SK-N-SH (cell line): ENCODE measurements around the gene MET. TPM values are rescaled to one million over a fixed set of nuclear protein-coding genes. Genes with fewer than 3 reads are reported as not detected.

Source experiments
- CTCF ChIA-PET: fragments of 300-600, 350-600 bp; formaldehyde crosslinking; extraction: SDS; loops from one replicate; lab custom pipeline; 2021; lab: Yijun Ruan, JAX
- POLR2A ChIA-PET: fragments of 350-600 bp; sonication (Branson Sonifier 250); formaldehyde crosslinking; extraction: SDS; loops from one replicate; lab custom pipeline; 2020; ENCODE audit warnings: antibody characterized with exemption, inconsistent platforms; lab: Yijun Ruan, JAX
- DNase-seq: peaks from one replicate; pipeline ENCODE4 v3.0.0; 2012
- H2AFZ ChIP-seq: fragments of 200-600 bp; sonication (generic); 2 replicates; pipeline ENCODE4 v1.8.1; 2016; ENCODE audit warnings: antibody characterized with exemption, mild to moderate bottlenecking, low read depth
- H3F3A ChIP-seq: fragments of 200-600 bp; sonication (generic); replicated peaks from 2 replicates; pipeline ENCODE3; 2016; ENCODE audit warnings: antibody characterized with exemption, mild to moderate bottlenecking; ENCODE audit not compliant: insufficient read depth
- H3K27ac ChIP-seq, 2 experiments: fragments of 200-500 bp in 1 of 2; fragments of 200-600 bp in 1 of 2; sonication (Bioruptor generic) in 1 of 2; sonication (generic), shearing (Covaris generic) in 1 of 2; 2 replicates each; pipeline versions ENCODE4 v1.5.1 to v1.6.1; 2014 to 2016; ENCODE audit warnings: low read depth in 2 of 2, inconsistent platforms in 1 of 2, low read length in 1 of 2, mild to moderate bottlenecking in 1 of 2, mixed read lengths in 1 of 2
- H3K27me3 ChIP-seq: fragments of 200-600 bp; sonication (generic), shearing (Covaris generic); 2 replicates; pipeline ENCODE4 v1.6.1; 2016; ENCODE audit warnings: mixed run types; ENCODE audit not compliant: insufficient read depth
- H3K36me3 ChIP-seq, 2 experiments: fragments of 200-500 bp in 1 of 2; fragments of 200-600 bp in 1 of 2; sonication (Bioruptor generic) in 1 of 2; sonication (generic) in 1 of 2; replicated peaks in 1 of 2; 2 replicates each; pipeline versions ENCODE3 to v1.5.1; 2014 to 2016; ENCODE audit warnings: low read length in 1 of 2, mild to moderate bottlenecking in 1 of 2; ENCODE audit not compliant: insufficient read depth in 2 of 2, control insufficient read depth in 1 of 2
- H3K4me1 ChIP-seq, 2 experiments: fragments of 200-500 bp in 1 of 2; fragments of 200-600 bp in 1 of 2; sonication (Bioruptor generic) in 1 of 2; sonication (generic), shearing (Covaris generic) in 1 of 2; 2 replicates each; pipeline versions ENCODE4 v1.5.1 to v1.6.1; 2014 to 2016; ENCODE audit warnings: low read depth in 1 of 2, low read length in 1 of 2, mixed run types in 1 of 2; ENCODE audit not compliant: insufficient read depth in 2 of 2, control insufficient read depth in 1 of 2
- H3K4me2 ChIP-seq: fragments of 200-600 bp; sonication (generic), shearing (Covaris generic); 2 replicates; pipeline ENCODE4 v1.6.1; 2017; ENCODE audit warnings: mixed run types
- H3K4me3 ChIP-seq, 2 experiments: fragments of 200-500 bp in 1 of 2; fragments of 200-600 bp in 1 of 2; sonication (Bioruptor generic) in 1 of 2; sonication (generic), shearing (Covaris generic) in 1 of 2; 2 replicates each; pipeline versions ENCODE4 v1.5.1 to v1.8.1; 2014 to 2016; ENCODE audit warnings: low read depth in 2 of 2, inconsistent platforms in 1 of 2, low read length in 1 of 2, mild to moderate bottlenecking in 1 of 2, mixed read lengths in 1 of 2, moderate library complexity in 1 of 2
- H3K79me2 ChIP-seq: fragments of 200-600 bp; sonication (generic); 2 replicates; pipeline ENCODE4 v1.8.1; 2017; ENCODE audit warnings: mild to moderate bottlenecking; ENCODE audit not compliant: insufficient read depth
- H3K9ac ChIP-seq: fragments of 200-600 bp; sonication (generic); 2 replicates; pipeline ENCODE4 v1.6.1; 2017; ENCODE audit warnings: mixed run types
- H3K9me2 ChIP-seq: fragments of 200-600 bp; sonication (generic); 2 replicates; pipeline ENCODE4 v1.6.1; 2017; ENCODE audit warnings: mixed run types
- H3K9me3 ChIP-seq: fragments of 200-600 bp; sonication (generic); 2 replicates; pipeline ENCODE4 v1.6.1; 2017; ENCODE audit warnings: mixed run types, mild to moderate bottlenecking, moderate library complexity
- H4K20me1 ChIP-seq: fragments of 200-600 bp; sonication (generic); 2 replicates; pipeline ENCODE4 v1.6.1; 2017; ENCODE audit warnings: mild to moderate bottlenecking, mixed run types; ENCODE audit not compliant: insufficient read depth
- CHD2 ChIP-seq: fragments of 150-350 bp; IDR thresholded peaks from 2 replicates; pipeline ENCODE4 v1.6.1; 2018; ENCODE audit warnings: low read length; ENCODE audit not compliant: partially characterized antibody
- ELF1 ChIP-seq: IDR thresholded peaks from 2 replicates; pipeline ENCODE4 v1.4.0; 2012
- EP300 ChIP-seq, 2 experiments: IDR thresholded peaks; 2 replicates each; pipeline versions ENCODE4 v1.4.0 to v1.6.1; 2012; ENCODE audit warnings: borderline replicate concordance in 1 of 2, low read depth in 1 of 2, low read length in 1 of 2
- EZH2phosphoT487 ChIP-seq: fragments of 200-600 bp; sonication (generic); IDR thresholded peaks from 2 replicates; pipeline ENCODE4 v1.6.1; 2017; ENCODE audit warnings: low read depth, mixed run types, mild to moderate bottlenecking, antibody characterized with exemption, moderate library complexity, borderline replicate concordance
- FOXJ3 ChIP-seq: sonication (generic); formaldehyde crosslinking; IDR thresholded peaks from 2 replicates; pipeline ENCODE4 v1.5.1; 2020; ENCODE audit warnings: mild to moderate bottlenecking, missing genetic modification reagents
- GABPA ChIP-seq: IDR thresholded peaks from 2 replicates; pipeline ENCODE4 v1.4.0; 2012; ENCODE audit warnings: low read depth, mild to moderate bottlenecking
- MEF2A ChIP-seq: IDR thresholded peaks from 2 replicates; pipeline ENCODE4 v1.4.0; 2012; ENCODE audit warnings: low read depth, borderline replicate concordance
- MXI1 ChIP-seq: IDR thresholded peaks from 2 replicates; pipeline ENCODE4 v1.6.1; 2012; ENCODE audit warnings: mild to moderate bottlenecking, low read depth, low read length, improper control_type of control experiment
- RCOR1 ChIP-seq: fragments of 150-350 bp; IDR thresholded peaks from 2 replicates; pipeline ENCODE4 v1.6.1; 2017; ENCODE audit warnings: antibody characterized with exemption, low read length
- REST ChIP-seq: IDR thresholded peaks from 2 replicates; pipeline ENCODE4 v1.6.1; 2012; ENCODE audit warnings: mild to moderate bottlenecking, low read depth, low read length, moderate library complexity
- USF2 ChIP-seq: fragments of 150-350 bp; IDR thresholded peaks from 2 replicates; pipeline ENCODE4 v1.6.1; 2017; ENCODE audit warnings: antibody characterized with exemption, low read length, low read depth, borderline replicate concordance
- ZBTB33 ChIP-seq: IDR thresholded peaks from 2 replicates; pipeline ENCODE4 v1.4.0; 2012; ENCODE audit warnings: low read depth, borderline replicate concordance
- WGBS: methylation state at CpG from one replicate; pipeline ENCODE4 v1.1.6; 2017; ENCODE audit warnings: low lambda C conversion rate; 5-methylcytosine and 5-hydroxymethylcytosine counted together
- polyA plus RNA-seq, 3 experiments: library from polyadenylated mRNA; depleted of rRNA; stranded (reverse); fragments of >200 nt; gene quantifications; 2 replicates each; pipeline ENCODE4 v1.2.3, GENCODE V29; 2012
- TF ChIP-seq, protein P1 (sequence below): fragments of 150-350 bp; IDR thresholded peaks from 2 replicates; pipeline ENCODE4 v1.6.1; 2016; ENCODE audit warnings: mild to moderate bottlenecking, low read depth, low read length
- TF ChIP-seq, protein P2 (sequence below): IDR thresholded peaks from 2 replicates; pipeline ENCODE4; 2012

Gene MET
- polyA plus RNA-seq, 1 of the 3 experiments (the other 2 are of a cell fraction) = 38.7 TPM

DNA sequence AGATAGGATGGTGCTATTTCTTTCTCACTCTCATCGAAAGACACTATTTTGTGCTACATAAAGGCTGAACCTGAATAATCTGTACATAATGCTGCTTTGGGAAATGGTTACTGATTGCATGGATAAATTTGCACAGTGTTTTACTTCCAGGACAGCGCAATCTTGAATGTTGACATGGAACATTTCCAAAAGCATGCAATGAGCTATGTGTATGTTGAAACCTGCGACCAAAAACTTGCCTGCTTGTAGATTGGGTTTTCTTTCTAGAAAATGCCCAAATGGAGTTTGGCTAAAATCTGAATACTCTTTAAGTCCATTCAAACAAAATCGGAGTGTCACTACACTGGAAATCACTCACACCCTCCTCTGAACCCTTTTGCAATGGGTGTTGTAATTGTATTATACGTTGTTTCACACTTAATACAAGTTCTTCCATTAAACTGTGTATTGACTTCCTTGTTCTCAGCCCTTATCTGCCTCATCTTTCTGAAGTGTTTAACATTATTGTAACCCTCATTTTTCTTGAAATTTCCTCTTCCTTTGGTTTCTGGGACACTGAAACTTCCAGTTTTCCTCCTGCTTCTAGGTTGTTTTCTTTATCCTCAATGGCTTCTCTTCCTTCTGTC, 116.7 kb downstream of the MET start (continued):
- TF ChIP-seq EZH2phosphoT487 = no peak
- TF ChIP-seq, all 33 proteins: peak for 0

DNA sequence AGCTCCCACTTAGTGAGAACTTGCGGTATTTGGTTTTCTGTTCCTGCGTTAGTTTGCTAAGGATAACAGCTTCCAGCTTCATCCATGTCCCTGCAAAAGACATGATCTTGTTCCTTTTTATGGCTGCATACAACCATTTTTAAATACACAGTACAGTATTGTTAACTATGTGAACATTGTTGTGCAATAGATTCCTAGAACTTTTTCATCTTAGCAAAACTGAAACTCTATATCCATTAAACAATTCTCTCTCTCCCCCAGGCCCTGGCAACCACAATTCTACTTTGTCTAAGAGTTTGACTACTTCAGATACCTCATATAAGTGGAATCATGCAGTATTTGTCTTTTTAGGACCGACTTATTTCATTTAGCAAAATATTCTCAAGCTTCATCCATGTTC, 118.0 kb downstream of the MET start:
- Histone ChIP-seq H3K9me3 (no peaks in the 10 kb centered on the region), H3K4me3 (no peak overlapping the region), H3F3A (no peaks in the 10 kb centered on the region), H3K27ac (no peak overlapping the region), H3K27me3 (peaks cover 39% of the 10 kb centered on the region; the same call in 1 of the 2 replicates), H3K79me2 (no peaks in the 10 kb centered on the region), H4K20me1 (no peaks in the 10 kb centered on the region), H3K4me2 (no peak overlapping the region), H2AFZ (no peak overlapping the region), H3K4me1 (no peaks in the 10 kb centered on the region), H3K36me3 (peaks cover 0 to 6% of the 10 kb centered on the region in 2 experiments), H3K9me2 (no peaks in the 10 kb centered on the region), H3K9ac (no peak overlapping the region)
- DNase-seq = no peak
- ChIA-PET POLR2A (no interaction called here), CTCF (no interaction called here)
- TF ChIP-seq EP300 (IDR thresholded peaks at IDR 0.05; ENCODE audit: borderline replicate concordance in 1 of 2, low read depth in 1 of 2, low read length in 1 of 2) = no peak
- TF ChIP-seq RCOR1 = no peak
- no peak for TF ChIP-seq USF2
- TF ChIP-seq, protein P1, sequence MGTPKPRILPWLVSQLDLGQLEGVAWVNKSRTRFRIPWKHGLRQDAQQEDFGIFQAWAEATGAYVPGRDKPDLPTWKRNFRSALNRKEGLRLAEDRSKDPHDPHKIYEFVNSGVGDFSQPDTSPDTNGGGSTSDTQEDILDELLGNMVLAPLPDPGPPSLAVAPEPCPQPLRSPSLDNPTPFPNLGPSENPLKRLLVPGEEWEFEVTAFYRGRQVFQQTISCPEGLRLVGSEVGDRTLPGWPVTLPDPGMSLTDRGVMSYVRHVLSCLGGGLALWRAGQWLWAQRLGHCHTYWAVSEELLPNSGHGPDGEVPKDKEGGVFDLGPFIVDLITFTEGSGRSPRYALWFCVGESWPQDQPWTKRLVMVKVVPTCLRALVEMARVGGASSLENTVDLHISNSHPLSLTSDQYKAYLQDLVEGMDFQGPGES = no peak
- no peak for TF ChIP-seq MXI1
- TF ChIP-seq ZBTB33 = no peak
- TF ChIP-seq, protein P2, sequence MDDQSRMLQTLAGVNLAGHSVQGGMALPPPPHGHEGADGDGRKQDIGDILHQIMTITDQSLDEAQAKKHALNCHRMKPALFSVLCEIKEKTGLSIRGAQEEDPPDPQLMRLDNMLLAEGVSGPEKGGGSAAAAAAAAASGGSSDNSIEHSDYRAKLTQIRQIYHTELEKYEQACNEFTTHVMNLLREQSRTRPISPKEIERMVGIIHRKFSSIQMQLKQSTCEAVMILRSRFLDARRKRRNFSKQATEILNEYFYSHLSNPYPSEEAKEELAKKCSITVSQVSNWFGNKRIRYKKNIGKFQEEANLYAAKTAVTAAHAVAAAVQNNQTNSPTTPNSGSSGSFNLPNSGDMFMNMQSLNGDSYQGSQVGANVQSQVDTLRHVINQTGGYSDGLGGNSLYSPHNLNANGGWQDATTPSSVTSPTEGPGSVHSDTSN = no peak
- TF ChIP-seq ELF1 = no peak
- TF ChIP-seq CHD2 = no peak
- no peak for TF ChIP-seq EZH2phosphoT487
- no peak for TF ChIP-seq MEF2A
- no peak for TF ChIP-seq FOXJ3 (CRISPR knock-in tag)
- no peak for TF ChIP-seq GABPA
- no peak for TF ChIP-seq REST
- 47% methylated on average over 3 of the region's 3 CpGs for WGBS
